Stimulated activated CD8-positive, alpha-beta memory T cell treated with anti-CD3 and anti-CD28 coated beads, Interleukin-2, amount 100 ng/mL, for 48 hours (primary cell): Measurements from ENCODE around the gene PRUNE1.

Experiments
- DNase-seq, 2 donors: peaks; one replicate each; pipeline ENCODE4 v3.0.0-alpha.2; 2020; ENCODE audit warnings: low read depth in 2 of 2

The PRUNE1 gene

GRCh38 chr1:151006327-151007052 is 1.8 kb upstream of the PRUNE1 start, which contains the start of gene MINDY1:
Gene MINDY1, minus strand, starts transcription at chr1:151006902. Its CDS starts 4,285 bp downstream, at chr1:151002617.
- DNase-seq: no peak

GRCh38 chr1:151007853-151008243 is 401 bp upstream of the PRUNE1 start:
- no peak for DNase-seq

- DNase-seq: no peak
Measured at GRCh38 chr1:151009206-151009587, 948 bp downstream of the PRUNE1 start.

GRCh38 chr1:151009674-151010345 is 1.6 kb downstream of the PRUNE1 start:
- no peak for DNase-seq

GRCh38 chr1:151010346-151010726 is 2.1 kb downstream of the PRUNE1 start:
- DNase-seq: no peak

DNA sequence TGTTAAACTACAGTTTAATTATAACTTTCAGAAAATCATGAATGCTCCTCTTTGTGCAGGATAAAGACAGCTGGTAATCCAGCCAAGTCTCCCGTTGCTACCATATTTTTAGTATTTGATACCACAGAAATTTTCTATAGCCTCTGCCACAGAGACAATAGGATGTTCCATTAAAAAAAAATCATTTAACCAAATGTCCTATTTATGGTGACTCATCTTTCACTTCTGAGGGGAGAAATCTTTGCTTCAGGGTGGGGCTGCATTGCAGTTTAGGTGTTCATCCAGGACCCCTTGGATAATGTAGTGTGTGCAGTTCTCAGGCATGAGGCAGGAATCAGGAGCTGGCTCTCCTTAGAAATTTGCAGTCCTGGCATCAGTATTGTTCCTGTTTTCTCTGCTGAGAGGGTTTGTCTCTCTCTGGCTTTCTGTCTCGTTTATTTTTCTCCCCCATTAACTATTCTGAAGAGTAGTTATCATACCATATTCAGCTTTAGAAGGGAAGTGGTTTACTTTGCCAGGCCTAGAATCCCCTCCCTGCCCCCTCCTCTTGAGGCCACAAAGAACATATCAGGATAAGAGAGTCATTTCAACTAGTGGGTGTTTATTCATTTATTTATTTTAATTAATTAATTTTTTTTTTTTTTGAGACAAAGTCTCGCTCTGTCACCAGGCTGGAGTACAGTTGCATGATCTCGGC is 3.1 kb downstream of the PRUNE1 start:
- no peak for DNase-seq

DNA sequence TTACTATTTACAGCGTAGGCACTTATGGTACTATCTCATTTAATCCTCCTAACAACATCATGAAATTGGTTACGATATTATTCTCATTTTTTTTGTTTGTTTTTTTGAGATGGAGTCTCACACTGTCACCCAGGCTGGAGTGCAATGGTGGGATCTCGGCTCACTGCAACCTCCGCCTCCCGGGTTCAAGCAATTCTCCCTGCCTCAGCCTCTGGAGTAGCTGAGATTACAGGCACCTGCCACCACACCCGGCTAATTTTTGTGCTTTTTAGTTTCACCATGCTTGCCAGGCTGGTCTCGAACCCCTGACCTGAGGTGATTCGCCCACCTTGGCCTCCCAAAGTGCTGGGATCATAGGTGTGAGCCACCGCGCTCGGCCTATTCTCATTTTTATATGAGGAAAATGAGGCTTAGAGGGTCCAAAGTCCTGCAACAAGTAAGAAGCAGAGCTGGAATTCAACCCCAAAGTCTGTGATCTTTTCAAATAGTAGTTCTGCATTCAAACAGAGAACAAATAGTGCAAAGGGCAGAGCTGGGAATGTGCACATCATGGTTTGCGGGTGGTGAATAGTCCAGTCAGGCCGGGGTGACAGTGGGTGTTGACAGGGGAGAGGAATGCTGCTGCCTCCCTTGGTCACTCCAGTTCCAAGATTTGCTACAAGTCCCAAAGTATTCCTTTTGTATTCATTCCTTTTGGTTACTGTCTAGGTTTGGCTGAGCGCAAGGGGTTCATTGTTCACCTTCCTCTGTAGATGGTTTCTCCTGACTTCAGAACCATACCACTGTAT is 4.6 kb downstream of the PRUNE1 start:
- no peak for DNase-seq

GRCh38 chr1:151013518-151013917 is 5.3 kb downstream of the PRUNE1 start:
- DNase-seq: no peak

DNA sequence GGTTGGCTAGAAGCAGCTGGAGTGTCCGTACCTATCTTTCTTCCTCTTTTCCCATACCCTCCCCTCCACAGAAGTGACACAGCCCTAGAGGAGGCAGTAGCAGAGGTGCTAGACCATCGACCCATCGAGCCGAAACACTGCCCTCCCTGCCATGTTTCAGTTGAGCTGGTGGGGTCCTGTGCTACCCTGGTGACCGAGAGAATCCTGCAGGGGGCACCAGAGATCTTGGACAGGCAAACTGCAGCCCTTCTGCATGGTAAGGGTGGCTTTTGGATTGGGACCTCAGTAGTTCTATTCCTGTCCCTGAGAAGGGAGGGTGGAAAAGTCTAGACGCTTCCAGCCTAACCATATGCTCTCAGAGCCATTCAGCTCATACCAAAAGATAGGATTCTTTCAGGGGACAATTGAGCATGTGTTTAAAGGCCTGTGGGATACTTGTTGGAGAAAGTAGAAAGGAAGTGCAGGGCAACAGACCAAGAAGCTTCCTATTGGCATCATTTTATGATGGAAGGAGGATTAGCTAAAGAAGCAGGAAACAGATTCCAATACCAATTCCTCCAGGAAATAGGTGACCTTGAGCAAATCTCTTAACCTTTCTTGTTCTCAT is 16.4 kb downstream of the PRUNE1 start:
- peak; percentile 66 to 73 for DNase-seq

DNA sequence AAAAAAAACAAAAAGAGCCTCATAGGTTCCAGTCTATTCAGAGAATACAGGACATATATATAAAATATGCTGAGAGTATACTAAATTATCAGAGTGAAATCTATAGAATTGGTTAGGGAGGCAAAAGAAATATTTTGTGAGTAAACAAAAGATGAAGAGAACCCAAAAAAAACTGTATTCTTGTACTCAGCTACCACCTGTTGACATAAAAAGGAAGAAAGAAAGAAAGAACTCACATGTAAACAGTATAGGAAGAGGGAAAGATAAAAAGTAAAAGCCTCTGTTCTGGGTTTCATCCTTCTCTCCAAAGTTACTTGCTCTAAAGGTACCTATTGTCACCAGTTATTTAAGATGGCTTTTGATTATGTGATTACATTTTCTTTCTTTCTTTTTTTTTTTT is 18.2 kb downstream of the PRUNE1 start:
- DNase-seq: no peak

- DNase-seq: no peak
Measured at GRCh38 chr1:151032164-151032563, 23.9 kb downstream of the PRUNE1 start.

DNA sequence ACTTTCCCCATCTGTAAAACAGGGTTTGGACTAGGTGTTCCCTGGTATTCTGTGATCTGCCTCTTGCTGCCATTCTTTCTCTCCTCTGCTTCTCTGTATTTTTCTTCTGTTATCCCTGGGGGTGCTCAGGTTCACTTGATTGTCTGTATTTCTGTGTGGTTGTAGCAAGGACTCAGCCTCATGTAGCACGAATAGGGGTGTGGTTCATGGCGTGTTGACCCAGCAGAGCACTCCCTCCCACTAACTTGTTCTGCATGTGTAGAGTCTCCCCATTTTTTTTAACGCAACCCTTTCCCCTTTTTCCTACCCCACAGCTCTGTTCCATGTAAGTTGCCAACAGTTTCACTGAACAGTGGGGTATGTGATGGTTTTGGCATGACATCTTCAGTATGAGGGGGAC is 26.9 kb downstream of the PRUNE1 start:
- DNase-seq: no peak

- no peak for DNase-seq
Measured at GRCh38 chr1:151036356-151036755, 28.1 kb downstream of the PRUNE1 start, which contains the start of gene BNIPL. Gene BNIPL, plus strand, starts transcription at chr1:151036586. Its CDS starts 140 bp downstream, at chr1:151036726.

DNA sequence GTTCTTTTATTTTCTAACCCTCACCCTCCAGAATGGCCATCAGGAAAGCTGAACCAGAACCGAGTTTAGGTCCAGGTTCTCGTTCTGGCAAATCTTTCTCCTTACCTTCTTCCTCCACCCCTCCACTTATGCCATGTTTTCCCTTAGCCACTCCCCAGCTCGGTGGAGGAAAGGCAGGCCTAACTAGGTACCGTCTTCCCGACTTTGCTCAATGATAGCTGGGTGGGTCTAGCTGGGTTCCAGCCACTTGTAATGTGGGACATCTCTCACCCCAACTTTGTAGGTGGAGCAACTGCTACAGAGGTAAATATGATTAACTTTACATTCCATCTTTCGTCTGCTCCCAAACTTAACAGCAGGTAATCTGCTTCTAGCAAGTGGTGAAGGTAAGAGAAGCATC is 28.8 kb downstream of the PRUNE1 start:
- DNase-seq: no peak

DNA sequence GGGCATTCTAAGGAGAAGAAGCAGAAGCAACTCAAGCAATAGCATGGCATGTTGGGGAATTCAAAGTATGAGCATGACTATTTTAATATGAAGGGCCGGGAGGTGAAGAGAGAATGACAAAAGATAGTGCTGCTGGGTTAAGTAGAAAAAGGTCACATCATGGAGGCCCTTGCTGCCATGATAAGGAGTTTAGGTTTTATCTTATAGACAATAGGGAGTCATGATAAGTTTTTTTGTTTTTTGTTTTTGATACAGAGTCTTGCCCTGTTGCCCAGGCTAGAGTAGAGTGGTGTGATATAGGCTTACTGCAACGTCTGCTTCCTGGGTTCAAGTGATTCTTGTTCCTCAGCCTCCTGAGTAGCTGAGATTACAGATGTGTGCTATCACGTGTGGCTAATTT is 31.3 kb downstream of the PRUNE1 start:
- DNase-seq: no peak

- no peak for DNase-seq
Measured at GRCh38 chr1:151043163-151043562, 34.9 kb downstream of the PRUNE1 start.

DNA sequence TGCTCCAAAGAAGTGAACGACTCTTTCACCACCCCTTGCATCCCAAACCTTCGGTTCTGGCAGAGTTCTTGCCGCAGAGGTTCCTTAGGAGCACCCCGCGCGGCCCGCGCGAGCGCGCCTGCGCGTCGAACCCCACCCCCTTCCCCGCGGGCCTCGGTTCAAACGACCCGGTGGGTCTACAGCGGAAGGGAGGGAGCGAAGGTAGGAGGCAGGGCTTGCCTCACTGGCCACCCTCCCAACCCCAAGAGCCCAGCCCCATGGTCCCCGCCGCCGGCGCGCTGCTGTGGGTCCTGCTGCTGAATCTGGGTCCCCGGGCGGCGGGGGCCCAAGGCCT is 39.3 kb downstream of the PRUNE1 start, which contains the start of gene C1orf56:
TSS of gene C1orf56 (plus strand) at position 161 of the 334 bp plus-strand sequence. CDS start at position 258, 97 bp downstream.
- DNase-seq: peak; percentile 47 to 59

- DNase-seq: peak; percentile 51 to 53
Measured at GRCh38 chr1:151047925-151048644, 39.8 kb downstream of the PRUNE1 start.

DNA sequence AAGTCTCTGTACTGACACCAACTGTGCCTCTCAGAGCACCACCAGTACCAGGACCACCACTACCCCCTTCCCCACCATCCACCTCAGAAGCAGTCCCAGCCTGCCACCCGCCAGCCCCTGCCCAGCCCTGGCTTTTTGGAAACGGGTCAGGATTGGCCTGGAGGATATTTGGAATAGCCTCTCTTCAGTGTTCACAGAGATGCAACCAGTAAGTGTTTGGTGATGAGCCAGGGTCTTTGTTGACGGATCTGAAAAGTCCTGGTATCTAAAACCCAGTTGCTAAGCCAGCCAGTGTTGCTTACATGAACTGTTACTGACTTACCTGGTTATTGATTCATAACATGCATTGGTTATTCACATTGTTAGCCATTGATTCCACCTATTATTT is 40.4 kb downstream of the PRUNE1 start:
- DNase-seq: no peak

- no peak for DNase-seq
Measured at GRCh38 chr1:151049458-151049857, 41.2 kb downstream of the PRUNE1 start.
